ENCODE results near the gene TRAPPC1. TPM values are rescaled to one million over a fixed set of nuclear protein-coding genes. Genes with fewer than 3 reads are reported as not detected.

The TRAPPC1 gene
- total and polyA plus RNA-seq, 10 of the 15 experiments (the other 5 are each of a cell fraction or from before 2014, with no cell fraction given), result 31.3 to 306 (median 134) TPM

- TF ChIP-seq REST (IDR thresholded peaks at IDR 0.05; ENCODE audit: low read depth, low read length) (no peak), YY1 (IDR thresholded peaks at IDR 0.05; ENCODE audit: low read depth, low read length) (0 out of 2 replicates have a peak, but pooled peaks have one; percentile 1), KLF5 (IDR thresholded peaks at IDR 0.05; ENCODE audit: partially characterized antibody) (no peak), EED (IDR thresholded peaks at IDR 0.05; ENCODE audit: low read depth) (no peak), CHD4 (IDR thresholded peaks at IDR 0.05) (no peak)
Observed at GRCh38 chr17:7932483-7932891, 741 bp upstream of the TRAPPC1 start (continued).

GRCh38 chr17:7930841-7931631, 710 bp downstream of the TRAPPC1 start:
- intact Hi-C loops (cut with micrococcal nuclease; ENCODE audit: unreplicated experiment), result loop anchor here (5.0 kb wide), 1 partner anchor 56 kb away; no protein-coding TSS in a partner anchor
- peak overlapping the region; percentile 71 for H3K27ac ChIP-seq (ENCODE audit: control insufficient read depth, insufficient read depth)
- TSS peak; percentile 93 for BruUV-seq (replicated peaks)
- no peaks in the 10 kb centered on the region for H4K20me1 ChIP-seq (ENCODE audit: control insufficient read depth, insufficient read depth)
- no peak for ATAC-seq
- no peaks in the 10 kb centered on the region for H3K27me3 ChIP-seq (replicated peaks in 1 of 2; ENCODE audit: control insufficient read depth in 2 of 2, insufficient read depth in 2 of 2, low read length in 1 of 2)
- H3K9me3 ChIP-seq (replicated peaks; ENCODE audit: control insufficient read depth, insufficient read depth, low read length), result no peaks in the 10 kb centered on the region
- FAIRE-seq, result no peak
- DNase-seq (ENCODE audit: low read depth, low spot score), result no peak
- TF ChIP-seq TCF7 (IDR thresholded peaks at IDR 0.05; ENCODE audit: borderline replicate concordance) (no peak), REST (IDR thresholded peaks at IDR 0.05; ENCODE audit: low read depth, low read length) (no peak), TCF12 (IDR thresholded peaks at IDR 0.05; ENCODE audit: low read depth, low read length) (no peak), ZNF207 (IDR thresholded peaks at IDR 0.05; ENCODE audit: borderline replicate concordance) (no peak), RBBP5 (conservative IDR thresholded peaks at IDR 0.05) (no peak), MEF2B (IDR thresholded peaks at IDR 0.05; ENCODE audit: partially characterized antibody, poor library complexity, severe bottlenecking) (no peak), FOXK2 (IDR thresholded peaks at IDR 0.05) (no peak), PAX5 (IDR thresholded peaks at IDR 0.05; ENCODE audit: borderline replicate concordance, low read depth, low read length) (no peak)
- peak overlapping the region; percentile 100 for H3K4me3 ChIP-seq
- ChIA-PET POLR2A (interaction anchor here (0.6 to 3.4 kb wide), 12 partner anchors 11 to 96 kb away, joined by 3 to 27 read pairs (median 4); partner anchors contain the start of genes NAA38 and RNF227), CTCF (interaction anchor here (0.7 to 8.9 kb wide), 13 partner anchors 13 to 127 kb away, joined by 3 to 76 read pairs (median 5); partner anchors contain the start of genes CYB5D1, NAA38 and RNF227), SMC1A (ENCODE audit: uncharacterized antibody, unreplicated experiment) (interaction anchor here (1.1 to 2.7 kb wide), 7 partner anchors 10 to 96 kb away, joined by 3 to 16 read pairs (median 4); no protein-coding TSS in a partner anchor), RAD21 (ENCODE audit: unreplicated experiment) (interaction anchor here (0.6 to 2.8 kb wide), 13 partner anchors 13 to 259 kb away, joined by 3 to 14 read pairs (median 4); partner anchors contain the start of genes BORCS6, NAA38 and RNF227)
- peak overlapping the region; percentile 97 for H3K9ac ChIP-seq (ENCODE audit: control insufficient read depth, insufficient read depth, low read length)
- in situ Hi-C loops (cut with MboI), result no loop called here
- peaks cover 31% of the 10 kb centered on the region for H3K79me2 ChIP-seq (ENCODE audit: control insufficient read depth, insufficient read depth, low read length)
- H3K4me2 ChIP-seq (ENCODE audit: control insufficient read depth, insufficient read depth), result peak overlapping the region; percentile 58
- peaks cover 8% of the 10 kb centered on the region for H3K4me1 ChIP-seq (ENCODE audit: control insufficient read depth, insufficient read depth, low read length)
- H2AFZ ChIP-seq (ENCODE audit: control insufficient read depth, low read depth, low read length), result peak overlapping the region; percentile 87
- no peaks in the 10 kb centered on the region; a peak in 1 of 4 replicates for H3K36me3 ChIP-seq (ENCODE audit: control insufficient read depth in 2 of 2, insufficient read depth in 2 of 2, low read length in 1 of 2)
- WGBS (ENCODE audit: insufficient coverage, insufficient replicate concordance, low lambda C conversion rate, missing lambda C conversion rate), result 22% methylated on average over 20 of the region's 20 CpGs

Data from GM12878 (cell line).